H9 (cell line): ENCODE results near the gene MAGOH. TPM values are rescaled to one million over a fixed set of nuclear protein-coding genes. Genes with fewer than 3 reads are reported as not detected.

Experiments
- DNase-seq: peaks from one replicate; pipeline ENCODE4 v3.0.0-alpha.2; 2017
- H2AFZ ChIP-seq: one replicate; pipeline ENCODE4 v1.6.1; 2013; ENCODE audit warnings: mild to moderate bottlenecking, low read length, control low read depth, moderate library complexity
- H2AK5ac ChIP-seq: 2 replicates; pipeline ENCODE4 v1.6.1; 2013; ENCODE audit warnings: low read length, control low read depth, mixed read lengths; ENCODE audit not compliant: insufficient read length
- H2BK120ac ChIP-seq: one replicate; pipeline ENCODE4 v1.6.1; 2013; ENCODE audit warnings: low read depth, mild to moderate bottlenecking, low read length, control low read depth, inconsistent platforms; ENCODE audit not compliant: poor library complexity, severe bottlenecking
- H2BK12ac ChIP-seq: 2 replicates; pipeline ENCODE4 v1.6.1; 2013; ENCODE audit warnings: low read length, control low read depth, mixed read lengths, low read depth; ENCODE audit not compliant: insufficient read length
- H2BK15ac ChIP-seq: 2 replicates; pipeline ENCODE4 v1.6.1; 2013; ENCODE audit warnings: low read depth, low read length, control low read depth
- H2BK20ac ChIP-seq: one replicate; pipeline ENCODE4 v1.6.1; 2013; ENCODE audit warnings: low read depth, mild to moderate bottlenecking, low read length, control low read depth, inconsistent platforms; ENCODE audit not compliant: poor library complexity, severe bottlenecking
- H2BK5ac ChIP-seq: 2 replicates; pipeline ENCODE4 v1.6.1; 2013; ENCODE audit warnings: low read length, control low read depth, mixed read lengths; ENCODE audit not compliant: insufficient read length
- H3K14ac ChIP-seq: 2 replicates; pipeline ENCODE4 v1.6.1; 2013; ENCODE audit warnings: low read length, control low read depth; ENCODE audit not compliant: insufficient read depth
- H3K18ac ChIP-seq: 2 replicates; pipeline ENCODE4 v1.6.1; 2013; ENCODE audit warnings: low read depth, mild to moderate bottlenecking, mixed read lengths, low read length, control low read depth; ENCODE audit not compliant: insufficient read length
- H3K23ac ChIP-seq: 2 replicates; pipeline ENCODE4 v1.6.1; 2013; ENCODE audit warnings: low read length, control low read depth, mixed read lengths, low read depth; ENCODE audit not compliant: insufficient read length
- H3K23me2 ChIP-seq: 2 replicates; pipeline ENCODE4 v1.6.1; 2013; ENCODE audit warnings: low read depth, mild to moderate bottlenecking, mixed read lengths, low read length, control low read depth; ENCODE audit not compliant: insufficient read length, poor library complexity, severe bottlenecking
- H3K27ac ChIP-seq: 2 replicates; pipeline ENCODE4 v1.5.1; 2013; ENCODE audit warnings: low read length, control low read depth, mixed read lengths, low read depth; ENCODE audit not compliant: insufficient read length
- H3K27me3 ChIP-seq: 2 replicates; pipeline ENCODE4 v1.6.1; 2013; ENCODE audit warnings: low read length, control low read depth, inconsistent platforms; ENCODE audit not compliant: insufficient read depth
- H3K4ac ChIP-seq: 2 replicates; pipeline ENCODE4 v1.6.1; 2013; ENCODE audit warnings: low read depth, mild to moderate bottlenecking, control low read depth, inconsistent platforms, low read length, moderate library complexity
- H3K4me1 ChIP-seq: 2 replicates; pipeline ENCODE4 v1.6.1; 2013; ENCODE audit warnings: low read length, control low read depth, inconsistent platforms; ENCODE audit not compliant: insufficient read depth
- H3K4me2 ChIP-seq: 2 replicates; pipeline ENCODE4 v1.6.1; 2013; ENCODE audit warnings: low read length, control low read depth, mixed read lengths; ENCODE audit not compliant: insufficient read length, insufficient read depth
- H3K56ac ChIP-seq: 2 replicates; pipeline ENCODE4 v1.6.1; 2013; ENCODE audit warnings: low read depth, mild to moderate bottlenecking, mixed read lengths, low read length, control low read depth; ENCODE audit not compliant: insufficient read length
- H3K79me1 ChIP-seq: 2 replicates; pipeline ENCODE4 v1.6.1; 2013; ENCODE audit warnings: low read depth, mild to moderate bottlenecking, moderate library complexity, low read length, control low read depth, inconsistent platforms; ENCODE audit not compliant: insufficient read depth, poor library complexity, severe bottlenecking
- H3K79me2 ChIP-seq: 2 replicates; pipeline ENCODE4 v1.6.1; 2013; ENCODE audit warnings: low read length, control low read depth, inconsistent platforms; ENCODE audit not compliant: insufficient read depth
- H3K9ac ChIP-seq: 2 replicates; pipeline ENCODE4 v1.6.1; 2013; ENCODE audit warnings: low read length, control low read depth, mixed read lengths; ENCODE audit not compliant: insufficient read length; ENCODE audit errors: extremely low read depth
- H3K9me3 ChIP-seq: one replicate; pipeline ENCODE4 v1.6.1; 2013; ENCODE audit warnings: low read depth, low read length, inconsistent platforms; ENCODE audit not compliant: control insufficient read depth
- H3T11ph ChIP-seq: one replicate; pipeline ENCODE4 v1.6.1; 2013; ENCODE audit warnings: mild to moderate bottlenecking, low read length, control low read depth, inconsistent platforms
- H4K20me1 ChIP-seq: one replicate; pipeline ENCODE4 v1.6.1; 2013; ENCODE audit not compliant: control insufficient read depth, insufficient read length, insufficient read depth
- H4K5ac ChIP-seq: 2 replicates; pipeline ENCODE4 v1.6.1; 2013; ENCODE audit warnings: low read depth, mild to moderate bottlenecking, mixed read lengths, low read length, control low read depth; ENCODE audit not compliant: insufficient read length
- H4K8ac ChIP-seq: replicated peaks from 2 replicates; pipeline ENCODE4 v1.6.1; 2013; ENCODE audit warnings: low read length, control low read depth, mixed read lengths, low read depth; ENCODE audit not compliant: insufficient read length
- H4K91ac ChIP-seq: 2 replicates; pipeline ENCODE4 v1.6.1; 2013; ENCODE audit warnings: low read depth, mild to moderate bottlenecking, moderate library complexity, mixed read lengths, low read length, control low read depth; ENCODE audit not compliant: insufficient read length
- H3K27ac Mint-ChIP-seq, 3 experiments: 2 replicates in 2 of 3; 3 replicates in 1 of 3; pipeline ENCODE4 v1.8.0; 2020 to 2021; ENCODE audit warnings: mixed read lengths in 3 of 3, mild to moderate bottlenecking in 1 of 3, moderate library complexity in 1 of 3
- H3K27me3 Mint-ChIP-seq: 2 replicates; pipeline ENCODE4 v1.8.0; 2021; ENCODE audit warnings: low read depth, mild to moderate bottlenecking, moderate library complexity, mixed read lengths
- H3K36me3 Mint-ChIP-seq, 3 experiments: 2 replicates in 2 of 3; 3 replicates in 1 of 3; pipeline ENCODE4 v1.8.0; 2020 to 2021; ENCODE audit warnings: low read depth in 3 of 3, mixed read lengths in 3 of 3; ENCODE audit not compliant: insufficient read depth in 1 of 3
- H3K4me1 Mint-ChIP-seq, 2 experiments: 2 replicates each; pipeline ENCODE4 v1.8.0; 2020; ENCODE audit warnings: mixed read lengths in 2 of 2
- H3K4me3 Mint-ChIP-seq, 2 experiments: 2 replicates in 1 of 2; 3 replicates in 1 of 2; pipeline ENCODE4 v1.8.0; 2020 to 2021; ENCODE audit warnings: mild to moderate bottlenecking in 2 of 2, mixed read lengths in 2 of 2, moderate library complexity in 1 of 2
- H3K9me3 Mint-ChIP-seq, 2 experiments: 2 replicates in 1 of 2; 3 replicates in 1 of 2; pipeline ENCODE4 v1.8.0; 2020; ENCODE audit warnings: mild to moderate bottlenecking in 2 of 2, mixed read lengths in 2 of 2, moderate library complexity in 1 of 2
- WGBS: extraction: QIAGEN DNeasy Blood & Tissue Kit; methylation state at CpG from one replicate; pipeline ENCODE4 v1.1.7; 2013; ENCODE audit warnings: missing lambda C conversion rate, low lambda C conversion rate, mixed read lengths; ENCODE audit not compliant: insufficient read length; ENCODE audit errors: extremely low coverage; 5-methylcytosine and 5-hydroxymethylcytosine counted together
- total RNA-seq: library from RNA; stranded (reverse); gene quantifications from 2 replicates; pipeline ENCODE4 v1.2.1, GENCODE V29; 2021
- TF ChIP-seq, protein P1 (sequence below): fragments of 200-600 bp; sonication (generic); conservative IDR thresholded peaks from 3 replicates; pipeline ENCODE4 v1.8.0; 2021; ENCODE audit warnings: antibody characterized with exemption, mild to moderate bottlenecking

MAGOH gene
- total RNA-seq, 1 experiment from 2014 or later, result 81.2 TPM

DNA sequence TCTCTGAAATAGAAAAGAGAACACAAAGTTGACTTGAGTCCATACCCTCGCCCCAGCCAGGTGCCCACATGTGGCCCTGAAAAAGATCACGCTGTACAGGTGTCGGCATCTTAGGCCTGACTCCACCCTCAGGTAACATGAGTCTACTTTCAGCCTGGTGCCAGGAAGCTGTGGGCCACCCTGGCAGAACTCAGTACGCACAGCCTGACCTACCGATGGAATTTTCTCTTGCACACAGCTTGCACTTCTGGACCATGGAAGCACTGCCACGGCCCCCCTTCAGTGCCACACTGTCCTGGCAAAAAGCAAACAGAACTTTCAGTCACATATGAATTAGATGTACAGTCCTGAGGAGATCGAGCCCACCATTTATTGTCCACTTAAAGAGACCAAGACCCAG is 20.1 kb downstream of the MAGOH start:
- no peak overlapping the region for H3K23ac ChIP-seq
- H3K9me3 ChIP-seq, result no peaks in the 10 kb centered on the region
- no peak overlapping the region for H3K27ac ChIP-seq
- no peaks in the 10 kb centered on the region for H3K79me2 ChIP-seq
- no peak overlapping the region for H2BK12ac ChIP-seq
- no peak overlapping the region for H3K4me3 Mint-ChIP-seq
- H4K91ac ChIP-seq, result no peak overlapping the region
- WGBS, result no CpG with 5 or more reads among the region's 7 CpGs
- peaks cover 14 to 20% of the 10 kb centered on the region in 2 experiments for H3K4me1 Mint-ChIP-seq
- H4K8ac ChIP-seq, result no peak overlapping the region
- no peak overlapping the region for H3K9ac ChIP-seq
- TF ChIP-seq, protein P1, sequence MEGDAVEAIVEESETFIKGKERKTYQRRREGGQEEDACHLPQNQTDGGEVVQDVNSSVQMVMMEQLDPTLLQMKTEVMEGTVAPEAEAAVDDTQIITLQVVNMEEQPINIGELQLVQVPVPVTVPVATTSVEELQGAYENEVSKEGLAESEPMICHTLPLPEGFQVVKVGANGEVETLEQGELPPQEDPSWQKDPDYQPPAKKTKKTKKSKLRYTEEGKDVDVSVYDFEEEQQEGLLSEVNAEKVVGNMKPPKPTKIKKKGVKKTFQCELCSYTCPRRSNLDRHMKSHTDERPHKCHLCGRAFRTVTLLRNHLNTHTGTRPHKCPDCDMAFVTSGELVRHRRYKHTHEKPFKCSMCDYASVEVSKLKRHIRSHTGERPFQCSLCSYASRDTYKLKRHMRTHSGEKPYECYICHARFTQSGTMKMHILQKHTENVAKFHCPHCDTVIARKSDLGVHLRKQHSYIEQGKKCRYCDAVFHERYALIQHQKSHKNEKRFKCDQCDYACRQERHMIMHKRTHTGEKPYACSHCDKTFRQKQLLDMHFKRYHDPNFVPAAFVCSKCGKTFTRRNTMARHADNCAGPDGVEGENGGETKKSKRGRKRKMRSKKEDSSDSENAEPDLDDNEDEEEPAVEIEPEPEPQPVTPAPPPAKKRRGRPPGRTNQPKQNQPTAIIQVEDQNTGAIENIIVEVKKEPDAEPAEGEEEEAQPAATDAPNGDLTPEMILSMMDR, result no peak
- H3K14ac ChIP-seq, result no peak overlapping the region
- no peaks in the 10 kb centered on the region for H3K79me1 ChIP-seq
- H3K9me3 Mint-ChIP-seq, result no peaks in the 10 kb centered on the region
- no peak overlapping the region; a peak in 1 of 7 replicates for H3K27ac Mint-ChIP-seq
- peaks cover 9 to 38% (median 28%) of the 10 kb centered on the region in 3 experiments; a peak in 6 of 7 replicates for H3K36me3 Mint-ChIP-seq
- H2BK20ac ChIP-seq, result no peak overlapping the region
- no peak overlapping the region for H4K5ac ChIP-seq
- DNase-seq, result no peak
- no peak overlapping the region for H2BK15ac ChIP-seq
- no peak overlapping the region for H3T11ph ChIP-seq
- H3K27me3 ChIP-seq, result no peaks in the 10 kb centered on the region
- no peak overlapping the region for H3K4ac ChIP-seq
- H2AK5ac ChIP-seq, result no peak overlapping the region
- no peak overlapping the region for H3K4me2 ChIP-seq
- no peak overlapping the region for H3K18ac ChIP-seq
- H3K56ac ChIP-seq, result no peak overlapping the region
- no peak overlapping the region for H2BK120ac ChIP-seq
- 0 out of 2 replicates have a peak, but pooled peaks cover 3% of the 10 kb centered on the region for H3K4me1 ChIP-seq
- no peak overlapping the region for H2AFZ ChIP-seq
- H4K20me1 ChIP-seq, result no peaks in the 10 kb centered on the region
- H2BK5ac ChIP-seq, result no peak overlapping the region
- peaks cover 4% of the 10 kb centered on the region for H3K23me2 ChIP-seq
- no peaks in the 10 kb centered on the region for H3K27me3 Mint-ChIP-seq
